ENCODE data around the gene REST.
A peak's percentile ranks its signal among the peaks of the same experiment; 100 is the strongest.

Gene REST

GRCh38 chr4:56976283-56976836 is 68.7 kb downstream of the REST start:
- peak; percentile 15 for DNase-seq (ENCODE audit: low read depth)

- DNase-seq (ENCODE audit: low read depth), result peak; percentile 16
These were observed 69.2 kb downstream of the REST start for GRCh38 chr4:56976837-56977320.

- DNase-seq (ENCODE audit: low read depth), result peak; percentile 99
These were observed 69.8 kb downstream of the REST start, which contains the start of gene NOA1 for GRCh38 chr4:56977321-56978012. Gene NOA1 (minus strand): TSS chr4:56977606. CDS start chr4:56977585, 21 bp downstream.

- peak; percentile 93 for DNase-seq (ENCODE audit: low read depth)
These were observed 71.1 kb downstream of the REST start, which contains the start of gene POLR2B for GRCh38 chr4:56978750-56979303. Gene POLR2B (plus strand): TSS chr4:56978896. CDS start chr4:56978986, 90 bp downstream.

- DNase-seq (ENCODE audit: low read depth), result peak; percentile 52
These were observed 71.8 kb downstream of the REST start for GRCh38 chr4:56979421-56980072.

GRCh38 chr4:56981795-56982201 is 74.1 kb downstream of the REST start:
- peak; percentile 78 for DNase-seq (ENCODE audit: low read depth)

- no peak for DNase-seq (ENCODE audit: low read depth)
These were observed 78.5 kb downstream of the REST start for GRCh38 chr4:56986192-56986591.

GRCh38 chr4:56986952-56987351 is 79.3 kb downstream of the REST start:
- DNase-seq (ENCODE audit: low read depth), result no peak

- peak; percentile 85 for DNase-seq (ENCODE audit: low read depth)
These were observed 82.6 kb downstream of the REST start for GRCh38 chr4:56990109-56990905.

GRCh38 chr4:56995525-56995924 is 87.8 kb downstream of the REST start:
- peak; percentile 97 for DNase-seq (ENCODE audit: low read depth)

GRCh38 chr4:56999751-57000150 is 92.1 kb downstream of the REST start:
- no peak for DNase-seq (ENCODE audit: low read depth)

- no peak for DNase-seq (ENCODE audit: low read depth)
These were observed 105.9 kb downstream of the REST start for GRCh38 chr4:57013543-57014120.

All from iris pigment epithelial cell (primary cell).